K562 (cell line): ENCODE results near the gene SYPL2. TPM values are rescaled to one million over a fixed set of nuclear protein-coding genes. Genes with fewer than 3 reads are reported as not detected.

Experiments used
- MED1 ChIP-seq: sonication (generic); formaldehyde crosslinking; IDR thresholded peaks from 2 replicates; pipeline ENCODE4 v1.8.1; 2023; ENCODE audit warnings: missing genetic modification reagents, borderline replicate concordance
- MYC ChIP-seq, 2 experiments: fragments of 250-450 bp in 1 of 2; sonication (Bioruptor Pico) in 1 of 2; IDR thresholded peaks; 2 replicates each; pipeline versions ENCODE4 v1.5.1 to v1.6.1; 2012 to 2021; ENCODE audit warnings: low read depth in 2 of 2, borderline replicate concordance in 1 of 2, improper control_type of control experiment in 1 of 2, low read length in 1 of 2, mild to moderate bottlenecking in 1 of 2, moderate library complexity in 1 of 2
- RAD51 ChIP-seq: fragments of 450-650 bp; IDR thresholded peaks from 2 replicates; pipeline ENCODE4 v1.7.1; 2016; ENCODE audit warnings: low read depth, mild to moderate bottlenecking, borderline replicate concordance
- SNRNP70 ChIP-seq: fragments of 200-400 bp; formaldehyde crosslinking; optimal IDR thresholded peaks from 2 replicates; pipeline ENCODE3; 2017; ENCODE audit warnings: low read depth, low read length
- ZFP1 ChIP-seq: fragments of 450-650 bp; formaldehyde crosslinking; IDR thresholded peaks from 2 replicates; pipeline ENCODE4 v1.4.0; 2020; ENCODE audit warnings: mild to moderate bottlenecking, mixed read lengths
- ZNF239 ChIP-seq: fragments of 250-450 bp; sonication (Bioruptor Pico); IDR thresholded peaks from 2 replicates; pipeline ENCODE4 v1.4.0; 2020; ENCODE audit warnings: mild to moderate bottlenecking
- ZNF551 ChIP-seq: fragments of 250-450 bp; sonication (Bioruptor Pico); IDR thresholded peaks from 2 replicates; pipeline ENCODE4 v1.5.0; 2021; ENCODE audit warnings: mild to moderate bottlenecking, moderate library complexity
- ZNF644 ChIP-seq: fragments of 200-800 bp; sonication (Bioruptor generic); IDR thresholded peaks from 2 replicates; pipeline ENCODE4 v1.6.1; 2016; ENCODE audit warnings: low read depth, missing genetic modification characterization, missing compliant biosample characterization
- polyA plus RNA-seq, 8 experiments: library from polyadenylated mRNA; depleted of rRNA in 4 of 8; stranded (reverse) in 5 of 8; unstranded in 3 of 8; fragments of >200 nt; fragmentation: Nextera tagmentation in 2 of 8; fragmentation: Illumina TruSeq in 1 of 8; extraction: Ambion mirVana in 2 of 8; extraction: Trizol in 1 of 8; gene quantifications; 2 replicates each; pipeline versions ENCODE4 v1.2.1 to v1.2.3, GENCODE V29; 2011 to 2014; ENCODE audit warnings: inconsistent platforms in 1 of 8, missing spikeins in 1 of 8
- total RNA-seq, 7 experiments: library from RNA; depleted of rRNA in 6 of 7; stranded (reverse); fragments of >200 nt in 6 of 7; fragmentation: Illumina TruSeq in 2 of 7; extraction: Trizol in 2 of 7; gene quantifications; 2 replicates each; pipeline versions ENCODE4 v1.2.1 to v1.2.3, GENCODE V29; 2011 to 2021; ENCODE audit warnings: low replicate concordance in 1 of 7
- TF ChIP-seq, protein P1 (sequence below): fragments of 450-650 bp; formaldehyde crosslinking; IDR thresholded peaks from 2 replicates; pipeline ENCODE4 v1.4.0; 2020; ENCODE audit warnings: mild to moderate bottlenecking, moderate library complexity
- TF ChIP-seq, protein P2 (sequence below), 2 experiments: IDR thresholded peaks; 2 replicates each; pipeline ENCODE4 v1.6.1; 2011; ENCODE audit warnings: borderline replicate concordance in 1 of 2, control low read depth in 1 of 2, low read depth in 1 of 2, low read length in 1 of 2, mild to moderate bottlenecking in 1 of 2, mixed read lengths in 1 of 2, moderate library complexity in 1 of 2; ENCODE audit not compliant: insufficient read depth in 1 of 2, insufficient read length in 1 of 2, poor library complexity in 1 of 2, severe bottlenecking in 1 of 2; ENCODE audit errors: extremely low read depth in 1 of 2
- TF ChIP-seq, protein P3 (sequence below): fragments of 250-450 bp; sonication (Bioruptor Pico); IDR thresholded peaks from 2 replicates; pipeline ENCODE4 v1.8.0; 2021; ENCODE audit warnings: moderate library complexity, mild to moderate bottlenecking, inconsistent platforms
- TF ChIP-seq, protein P4 (sequence below): IDR thresholded peaks from 3 replicates; pipeline ENCODE4 v1.6.1; 2011; ENCODE audit warnings: borderline replicate concordance, mild to moderate bottlenecking; ENCODE audit not compliant: insufficient read length, insufficient read depth
- TF ChIP-seq, protein P5 (sequence below): fragments of 150-350 bp; IDR thresholded peaks from 2 replicates; pipeline ENCODE4 v1.6.1; 2014; ENCODE audit warnings: low read depth, mild to moderate bottlenecking, low read length, borderline replicate concordance
- TF ChIP-seq, protein P6 (sequence below): fragments of 450-650 bp; IDR thresholded peaks from 2 replicates; pipeline ENCODE4 v1.6.1; 2016
- TF ChIP-seq, protein P7 (sequence below): sonication (generic); formaldehyde crosslinking; IDR thresholded peaks from 2 replicates; pipeline ENCODE4 v1.8.0; 2022; ENCODE audit warnings: missing genetic modification reagents, mild to moderate bottlenecking, borderline replicate concordance

The SYPL2 gene
- total and polyA plus RNA-seq, 9 of the 15 experiments (the other 6 are each of a cell fraction or from before 2014, with no cell fraction given): 0.03 to 0.20 (median 0.07) TPM; not detected in 2

DNA sequence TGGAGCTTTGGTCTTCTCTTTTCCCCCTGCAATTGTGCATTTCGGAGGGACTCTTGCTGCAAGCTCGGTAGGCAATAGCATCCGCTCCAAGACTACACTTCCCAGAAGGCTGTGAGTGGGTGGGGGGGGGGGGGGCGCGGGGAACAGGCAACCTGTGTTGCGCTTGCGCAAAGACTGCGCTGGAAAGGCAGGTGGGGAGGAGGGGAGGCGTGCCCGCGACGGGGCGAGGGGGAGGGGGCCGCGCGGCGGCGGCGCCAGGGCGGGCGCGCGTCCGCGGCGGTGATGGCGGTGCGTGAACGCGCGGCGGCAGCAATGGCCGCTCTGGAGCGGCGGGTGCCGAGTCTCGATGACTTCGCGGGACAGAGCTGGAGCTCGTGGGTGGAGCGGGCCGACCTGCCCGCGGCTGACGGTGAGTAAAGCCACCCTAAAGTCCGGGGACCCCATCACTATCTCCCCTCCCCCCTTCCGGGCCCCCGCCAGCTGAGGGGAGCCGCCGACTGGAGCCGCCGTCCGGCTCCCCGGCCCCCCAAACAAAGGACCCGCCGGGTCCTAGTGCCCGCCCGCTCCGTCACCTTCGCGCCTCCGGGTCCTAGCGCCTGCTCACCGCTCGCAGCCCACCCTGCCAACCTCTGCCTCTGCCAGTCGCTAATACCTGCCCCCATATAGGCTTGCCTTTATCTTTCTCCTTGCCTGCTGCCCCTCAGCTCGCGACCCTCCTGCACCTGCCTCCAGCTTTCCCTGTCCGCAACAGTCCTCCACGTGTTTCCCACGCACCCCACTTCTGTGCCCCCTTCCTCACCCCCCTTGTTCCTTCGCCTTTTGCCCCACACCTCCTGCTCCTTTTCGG is 17.5 kb downstream of the SYPL2 start, which contains the start of gene ATXN7L2 (continued):
- TF ChIP-seq, protein P1, sequence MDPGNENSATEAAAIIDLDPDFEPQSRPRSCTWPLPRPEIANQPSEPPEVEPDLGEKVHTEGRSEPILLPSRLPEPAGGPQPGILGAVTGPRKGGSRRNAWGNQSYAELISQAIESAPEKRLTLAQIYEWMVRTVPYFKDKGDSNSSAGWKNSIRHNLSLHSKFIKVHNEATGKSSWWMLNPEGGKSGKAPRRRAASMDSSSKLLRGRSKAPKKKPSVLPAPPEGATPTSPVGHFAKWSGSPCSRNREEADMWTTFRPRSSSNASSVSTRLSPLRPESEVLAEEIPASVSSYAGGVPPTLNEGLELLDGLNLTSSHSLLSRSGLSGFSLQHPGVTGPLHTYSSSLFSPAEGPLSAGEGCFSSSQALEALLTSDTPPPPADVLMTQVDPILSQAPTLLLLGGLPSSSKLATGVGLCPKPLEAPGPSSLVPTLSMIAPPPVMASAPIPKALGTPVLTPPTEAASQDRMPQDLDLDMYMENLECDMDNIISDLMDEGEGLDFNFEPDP (CRISPR knock-in tag): 0 out of 2 replicates have a peak, but pooled peaks have one; percentile 37
- TF ChIP-seq, protein P2, sequence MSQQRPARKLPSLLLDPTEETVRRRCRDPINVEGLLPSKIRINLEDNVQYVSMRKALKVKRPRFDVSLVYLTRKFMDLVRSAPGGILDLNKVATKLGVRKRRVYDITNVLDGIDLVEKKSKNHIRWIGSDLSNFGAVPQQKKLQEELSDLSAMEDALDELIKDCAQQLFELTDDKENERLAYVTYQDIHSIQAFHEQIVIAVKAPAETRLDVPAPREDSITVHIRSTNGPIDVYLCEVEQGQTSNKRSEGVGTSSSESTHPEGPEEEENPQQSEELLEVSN (IDR thresholded peaks at IDR 0.05; ENCODE audit: borderline replicate concordance in 1 of 2, extremely low read depth in 1 of 2, insufficient read depth in 1 of 2, insufficient read length in 1 of 2, low read depth in 1 of 2, low read length in 1 of 2, poor library complexity in 1 of 2, severe bottlenecking in 1 of 2): peak; percentile 63 to 81
- TF ChIP-seq MED1 (CRISPR knock-in tag) (no peak), RAD51 (peak; percentile 58; the same call in 1 of the 2 replicates), ZNF644 (tag) (peak; percentile 94), MYC (IDR thresholded peaks at IDR 0.05; ENCODE audit: low read depth, low read length) (peak; percentile 90), MYC (CRISPR knock-in tag; IDR thresholded peaks at IDR 0.05; ENCODE audit: borderline replicate concordance, low read depth) (peak; percentile 98), ZFP1 (no peak), SNRNP70 (no peak), ZNF551 (CRISPR knock-in tag) (no peak), ZNF239 (CRISPR knock-in tag) (no peak)
- TF ChIP-seq, protein P3, sequence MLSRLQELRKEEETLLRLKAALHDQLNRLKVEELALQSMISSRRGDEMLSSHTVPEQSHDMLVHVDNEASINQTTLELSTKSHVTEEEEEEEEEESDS (CRISPR knock-in tag): no peak
- TF ChIP-seq, protein P4, sequence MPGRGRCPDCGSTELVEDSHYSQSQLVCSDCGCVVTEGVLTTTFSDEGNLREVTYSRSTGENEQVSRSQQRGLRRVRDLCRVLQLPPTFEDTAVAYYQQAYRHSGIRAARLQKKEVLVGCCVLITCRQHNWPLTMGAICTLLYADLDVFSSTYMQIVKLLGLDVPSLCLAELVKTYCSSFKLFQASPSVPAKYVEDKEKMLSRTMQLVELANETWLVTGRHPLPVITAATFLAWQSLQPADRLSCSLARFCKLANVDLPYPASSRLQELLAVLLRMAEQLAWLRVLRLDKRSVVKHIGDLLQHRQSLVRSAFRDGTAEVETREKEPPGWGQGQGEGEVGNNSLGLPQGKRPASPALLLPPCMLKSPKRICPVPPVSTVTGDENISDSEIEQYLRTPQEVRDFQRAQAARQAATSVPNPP: no peak
- TF ChIP-seq, protein P5, sequence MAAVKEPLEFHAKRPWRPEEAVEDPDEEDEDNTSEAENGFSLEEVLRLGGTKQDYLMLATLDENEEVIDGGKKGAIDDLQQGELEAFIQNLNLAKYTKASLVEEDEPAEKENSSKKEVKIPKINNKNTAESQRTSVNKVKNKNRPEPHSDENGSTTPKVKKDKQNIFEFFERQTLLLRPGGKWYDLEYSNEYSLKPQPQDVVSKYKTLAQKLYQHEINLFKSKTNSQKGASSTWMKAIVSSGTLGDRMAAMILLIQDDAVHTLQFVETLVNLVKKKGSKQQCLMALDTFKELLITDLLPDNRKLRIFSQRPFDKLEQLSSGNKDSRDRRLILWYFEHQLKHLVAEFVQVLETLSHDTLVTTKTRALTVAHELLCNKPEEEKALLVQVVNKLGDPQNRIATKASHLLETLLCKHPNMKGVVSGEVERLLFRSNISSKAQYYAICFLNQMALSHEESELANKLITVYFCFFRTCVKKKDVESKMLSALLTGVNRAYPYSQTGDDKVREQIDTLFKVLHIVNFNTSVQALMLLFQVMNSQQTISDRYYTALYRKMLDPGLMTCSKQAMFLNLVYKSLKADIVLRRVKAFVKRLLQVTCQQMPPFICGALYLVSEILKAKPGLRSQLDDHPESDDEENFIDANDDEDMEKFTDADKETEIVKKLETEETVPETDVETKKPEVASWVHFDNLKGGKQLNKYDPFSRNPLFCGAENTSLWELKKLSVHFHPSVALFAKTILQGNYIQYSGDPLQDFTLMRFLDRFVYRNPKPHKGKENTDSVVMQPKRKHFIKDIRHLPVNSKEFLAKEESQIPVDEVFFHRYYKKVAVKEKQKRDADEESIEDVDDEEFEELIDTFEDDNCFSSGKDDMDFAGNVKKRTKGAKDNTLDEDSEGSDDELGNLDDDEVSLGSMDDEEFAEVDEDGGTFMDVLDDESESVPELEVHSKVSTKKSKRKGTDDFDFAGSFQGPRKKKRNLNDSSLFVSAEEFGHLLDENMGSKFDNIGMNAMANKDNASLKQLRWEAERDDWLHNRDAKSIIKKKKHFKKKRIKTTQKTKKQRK: 0 out of 2 replicates have a peak, but pooled peaks have one; percentile 13
- TF ChIP-seq, protein P6, sequence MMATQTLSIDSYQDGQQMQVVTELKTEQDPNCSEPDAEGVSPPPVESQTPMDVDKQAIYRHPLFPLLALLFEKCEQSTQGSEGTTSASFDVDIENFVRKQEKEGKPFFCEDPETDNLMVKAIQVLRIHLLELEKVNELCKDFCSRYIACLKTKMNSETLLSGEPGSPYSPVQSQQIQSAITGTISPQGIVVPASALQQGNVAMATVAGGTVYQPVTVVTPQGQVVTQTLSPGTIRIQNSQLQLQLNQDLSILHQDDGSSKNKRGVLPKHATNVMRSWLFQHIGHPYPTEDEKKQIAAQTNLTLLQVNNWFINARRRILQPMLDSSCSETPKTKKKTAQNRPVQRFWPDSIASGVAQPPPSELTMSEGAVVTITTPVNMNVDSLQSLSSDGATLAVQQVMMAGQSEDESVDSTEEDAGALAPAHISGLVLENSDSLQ: peak; percentile 31; the same call in 1 of the 2 replicates
- TF ChIP-seq, protein P7, sequence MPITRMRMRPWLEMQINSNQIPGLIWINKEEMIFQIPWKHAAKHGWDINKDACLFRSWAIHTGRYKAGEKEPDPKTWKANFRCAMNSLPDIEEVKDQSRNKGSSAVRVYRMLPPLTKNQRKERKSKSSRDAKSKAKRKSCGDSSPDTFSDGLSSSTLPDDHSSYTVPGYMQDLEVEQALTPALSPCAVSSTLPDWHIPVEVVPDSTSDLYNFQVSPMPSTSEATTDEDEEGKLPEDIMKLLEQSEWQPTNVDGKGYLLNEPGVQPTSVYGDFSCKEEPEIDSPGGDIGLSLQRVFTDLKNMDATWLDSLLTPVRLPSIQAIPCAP (CRISPR knock-in tag): no peak
